ENCODE measurements around the gene NETO2.

Gene NETO2

DNA sequence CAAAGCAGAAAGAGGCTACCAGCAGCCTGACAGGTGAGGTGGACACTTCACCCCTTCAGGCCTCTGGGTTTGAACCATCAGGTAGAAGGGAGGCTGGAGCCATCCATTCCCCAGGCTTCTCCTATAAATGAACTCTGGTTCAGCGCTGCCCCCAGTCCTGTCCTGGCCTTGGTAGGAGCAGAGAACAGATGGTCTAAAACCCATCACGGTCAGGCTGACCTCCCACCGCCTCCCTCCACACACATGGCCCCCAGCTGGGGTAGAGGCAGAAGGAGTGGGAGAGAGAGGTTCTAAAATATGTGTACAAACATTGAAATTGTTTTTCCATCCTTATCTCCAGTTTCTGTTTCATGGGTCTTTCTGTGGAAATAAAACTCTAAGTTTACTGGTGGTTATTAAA lies 110.6 kb downstream of the NETO2 start:
- TF ChIP-seq POLR2AphosphoS5 (IDR thresholded peaks at IDR 0.05; ENCODE audit: low read depth, low read length), result no peak
- TF ChIP-seq FOXP2 (optimal IDR thresholded peaks at IDR 0.05; ENCODE audit: borderline replicate concordance, extremely low read depth, extremely low read length, insufficient read depth), result no peak
- TF ChIP-seq TAF1 (IDR thresholded peaks at IDR 0.05; ENCODE audit: borderline replicate concordance, insufficient read depth, low read length), result no peak
- TF ChIP-seq REST (IDR thresholded peaks at IDR 0.05; ENCODE audit: insufficient read depth in 1 of 2, low read depth in 2 of 2, low read length in 2 of 2), result no peak
- no peak for TF ChIP-seq SIN3A (IDR thresholded peaks at IDR 0.05; ENCODE audit: borderline replicate concordance, insufficient read depth, low read length)

DNA sequence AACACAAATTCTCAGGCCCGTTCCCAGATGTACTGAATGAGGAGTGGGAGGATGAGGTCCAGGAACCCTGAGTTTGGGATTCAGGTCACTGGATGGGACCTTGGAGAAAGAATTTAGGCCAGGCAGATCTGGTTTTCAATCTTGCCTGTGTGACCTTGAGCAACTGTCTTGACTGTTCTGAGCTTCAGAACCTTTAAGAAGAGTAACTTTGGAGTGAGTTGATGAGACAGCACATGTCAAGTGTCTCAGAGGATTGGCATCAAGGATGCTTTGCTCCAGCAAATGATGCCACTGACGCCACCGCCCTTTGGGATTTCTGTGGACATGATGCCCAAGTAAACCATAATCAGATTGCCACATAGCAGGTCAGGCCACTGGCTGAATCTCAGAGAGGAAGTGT lies 114.0 kb downstream of the NETO2 start:
- TF ChIP-seq POLR2AphosphoS5 (IDR thresholded peaks at IDR 0.05; ENCODE audit: low read depth, low read length), result no peak
- TF ChIP-seq FOXP2 (optimal IDR thresholded peaks at IDR 0.05; ENCODE audit: borderline replicate concordance, extremely low read depth, extremely low read length, insufficient read depth), result no peak
- no peak for TF ChIP-seq REST (IDR thresholded peaks at IDR 0.05; ENCODE audit: insufficient read depth in 1 of 2, low read depth in 2 of 2, low read length in 2 of 2)
- TF ChIP-seq SIN3A (IDR thresholded peaks at IDR 0.05; ENCODE audit: borderline replicate concordance, insufficient read depth, low read length), result no peak
- TF ChIP-seq TAF1 (IDR thresholded peaks at IDR 0.05; ENCODE audit: borderline replicate concordance, insufficient read depth, low read length), result no peak

DNA sequence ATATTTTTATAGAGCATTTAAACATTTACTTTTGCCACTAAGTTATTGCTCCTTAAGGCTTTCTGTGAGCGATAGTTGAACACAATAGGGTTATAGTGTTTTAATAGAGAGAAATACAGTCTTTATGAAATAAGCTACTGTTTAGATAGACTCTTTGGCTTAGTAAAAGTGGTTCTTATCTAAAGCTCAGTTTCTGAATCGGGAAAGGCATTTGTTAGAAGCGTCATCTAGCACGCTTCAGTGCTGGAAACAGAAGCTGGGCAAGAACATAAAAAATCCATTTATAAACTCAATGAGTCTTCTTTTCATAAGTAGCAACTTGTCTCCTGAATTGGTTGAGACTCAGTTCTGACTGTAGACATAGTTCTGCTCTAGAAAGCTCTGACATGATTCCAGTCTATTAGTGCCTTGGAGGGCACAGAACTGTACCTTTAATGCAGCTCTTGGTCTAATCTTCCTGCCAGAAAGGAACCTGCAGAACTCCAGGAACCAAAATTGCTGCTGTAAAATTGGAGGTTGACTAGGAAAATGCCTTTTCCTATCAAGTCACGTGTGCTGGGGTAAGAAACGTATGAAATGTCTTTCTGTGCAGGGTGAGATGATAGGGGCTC lies 114.9 kb downstream of the NETO2 start:
- no peak for TF ChIP-seq POLR2AphosphoS5 (IDR thresholded peaks at IDR 0.05; ENCODE audit: low read depth, low read length)
- TF ChIP-seq FOXP2 (optimal IDR thresholded peaks at IDR 0.05; ENCODE audit: borderline replicate concordance, extremely low read depth, extremely low read length, insufficient read depth), result no peak
- no peak for TF ChIP-seq SIN3A (IDR thresholded peaks at IDR 0.05; ENCODE audit: borderline replicate concordance, insufficient read depth, low read length)
- TF ChIP-seq REST (IDR thresholded peaks at IDR 0.05; ENCODE audit: insufficient read depth in 1 of 2, low read depth in 2 of 2, low read length in 2 of 2), result no peak
- no peak for TF ChIP-seq TAF1 (IDR thresholded peaks at IDR 0.05; ENCODE audit: borderline replicate concordance, insufficient read depth, low read length)
